Activated T-cell treated with anti-CD3 and anti-CD28 coated beads, Interleukin-2, amount 50 U/mL, for 24 hours (primary cell): ENCODE results near the gene APOC3.

Source experiments
- DNase-seq: peaks from one replicate; pipeline ENCODE4 v3.0.0-alpha.2; 2020
- H3K27ac Mint-ChIP-seq: 2 replicates; pipeline ENCODE4 v1.8.0; 2020; ENCODE audit warnings: mild to moderate bottlenecking, mixed read lengths
- H3K27me3 Mint-ChIP-seq: 2 replicates; pipeline ENCODE4 v1.8.0; 2020; ENCODE audit warnings: mixed read lengths
- H3K36me3 Mint-ChIP-seq: 2 replicates; pipeline ENCODE4 v1.8.0; 2020; ENCODE audit warnings: low read depth, mixed read lengths
- H3K4me1 Mint-ChIP-seq: 2 replicates; pipeline ENCODE4 v1.8.0; 2020; ENCODE audit warnings: low read depth, mixed read lengths
- H3K4me3 Mint-ChIP-seq: 2 replicates; pipeline ENCODE4 v1.8.0; 2020; ENCODE audit warnings: mild to moderate bottlenecking, moderate library complexity, mixed read lengths
- H3K9me3 Mint-ChIP-seq: 2 replicates; pipeline ENCODE4 v1.8.0; 2020; ENCODE audit warnings: mixed read lengths

Gene APOC3

DNA sequence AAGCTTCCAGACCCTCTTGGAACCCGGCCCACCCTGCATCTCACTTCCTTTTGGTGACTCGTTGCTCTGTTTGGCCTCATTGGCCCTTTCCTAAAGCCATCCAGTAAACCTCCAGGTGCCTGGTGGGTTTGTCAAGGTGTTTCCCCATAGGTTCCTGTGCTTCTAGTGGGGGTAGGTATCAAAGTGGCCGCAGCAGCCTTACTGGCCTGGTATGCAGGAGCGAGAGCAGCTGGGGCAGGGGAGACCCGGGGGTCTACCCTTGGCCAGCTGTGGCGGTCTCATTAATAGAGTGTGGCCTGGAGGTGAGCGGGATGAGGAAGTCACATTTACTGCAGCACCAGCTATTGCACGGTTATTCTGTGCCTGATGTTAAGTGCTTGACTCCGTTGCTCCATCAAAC is 10.7 kb upstream of the APOC3 start:
- no peaks in the 10 kb centered on the region for H3K27me3 Mint-ChIP-seq
- no peaks in the 10 kb centered on the region for H3K4me1 Mint-ChIP-seq
- no peaks in the 10 kb centered on the region for H3K36me3 Mint-ChIP-seq
- no peak for DNase-seq
- no peak overlapping the region for H3K27ac Mint-ChIP-seq
- no peak overlapping the region for H3K4me3 Mint-ChIP-seq
- no peaks in the 10 kb centered on the region for H3K9me3 Mint-ChIP-seq

GRCh38 chr11:116821050-116821918 is 8.4 kb upstream of the APOC3 start:
- no peaks in the 10 kb centered on the region for H3K27me3 Mint-ChIP-seq
- H3K27ac Mint-ChIP-seq = no peak overlapping the region
- DNase-seq = no peak
- H3K36me3 Mint-ChIP-seq = no peaks in the 10 kb centered on the region
- H3K9me3 Mint-ChIP-seq = no peaks in the 10 kb centered on the region
- H3K4me1 Mint-ChIP-seq = no peaks in the 10 kb centered on the region
- no peak overlapping the region for H3K4me3 Mint-ChIP-seq

GRCh38 chr11:116822575-116822974 is 7.1 kb upstream of the APOC3 start:
- no peak overlapping the region for H3K27ac Mint-ChIP-seq
- H3K4me1 Mint-ChIP-seq = no peaks in the 10 kb centered on the region
- no peaks in the 10 kb centered on the region for H3K27me3 Mint-ChIP-seq
- DNase-seq = no peak
- no peaks in the 10 kb centered on the region for H3K9me3 Mint-ChIP-seq
- no peaks in the 10 kb centered on the region for H3K36me3 Mint-ChIP-seq
- no peak overlapping the region for H3K4me3 Mint-ChIP-seq

- Mint-ChIP-seq H3K27ac (no peak within 1 kb of the TSS), H3K4me1 (no peaks in the 10 kb centered on the region)
These were observed 6.5 kb upstream of the APOC3 start, which contains the start of gene APOA4 for GRCh38 chr11:116823031-116823843. Gene APOA4, minus strand, starts transcription at chr11:116823304. Its CDS starts 113 bp downstream, at chr11:116823191.

GRCh38 chr11:116825434-116825833 is 4.3 kb upstream of the APOC3 start:
- Mint-ChIP-seq H3K4me3 (no peak overlapping the region), H3K27me3 (no peaks in the 10 kb centered on the region), H3K4me1 (no peaks in the 10 kb centered on the region), H3K36me3 (no peaks in the 10 kb centered on the region), H3K27ac (no peak overlapping the region), H3K9me3 (no peaks in the 10 kb centered on the region)
- no peak for DNase-seq

More at GRCh38 chr11:116823031-116823843, 6.5 kb upstream of the APOC3 start, which contains the start of gene APOA4:
- DNase-seq = no peak
- H3K27me3 Mint-ChIP-seq = no peaks in the 10 kb centered on the region
- no peak within 1 kb of the TSS for H3K4me3 Mint-ChIP-seq
- no peaks in the 10 kb centered on the region for H3K36me3 Mint-ChIP-seq
- H3K9me3 Mint-ChIP-seq = no peaks in the 10 kb centered on the region

DNA sequence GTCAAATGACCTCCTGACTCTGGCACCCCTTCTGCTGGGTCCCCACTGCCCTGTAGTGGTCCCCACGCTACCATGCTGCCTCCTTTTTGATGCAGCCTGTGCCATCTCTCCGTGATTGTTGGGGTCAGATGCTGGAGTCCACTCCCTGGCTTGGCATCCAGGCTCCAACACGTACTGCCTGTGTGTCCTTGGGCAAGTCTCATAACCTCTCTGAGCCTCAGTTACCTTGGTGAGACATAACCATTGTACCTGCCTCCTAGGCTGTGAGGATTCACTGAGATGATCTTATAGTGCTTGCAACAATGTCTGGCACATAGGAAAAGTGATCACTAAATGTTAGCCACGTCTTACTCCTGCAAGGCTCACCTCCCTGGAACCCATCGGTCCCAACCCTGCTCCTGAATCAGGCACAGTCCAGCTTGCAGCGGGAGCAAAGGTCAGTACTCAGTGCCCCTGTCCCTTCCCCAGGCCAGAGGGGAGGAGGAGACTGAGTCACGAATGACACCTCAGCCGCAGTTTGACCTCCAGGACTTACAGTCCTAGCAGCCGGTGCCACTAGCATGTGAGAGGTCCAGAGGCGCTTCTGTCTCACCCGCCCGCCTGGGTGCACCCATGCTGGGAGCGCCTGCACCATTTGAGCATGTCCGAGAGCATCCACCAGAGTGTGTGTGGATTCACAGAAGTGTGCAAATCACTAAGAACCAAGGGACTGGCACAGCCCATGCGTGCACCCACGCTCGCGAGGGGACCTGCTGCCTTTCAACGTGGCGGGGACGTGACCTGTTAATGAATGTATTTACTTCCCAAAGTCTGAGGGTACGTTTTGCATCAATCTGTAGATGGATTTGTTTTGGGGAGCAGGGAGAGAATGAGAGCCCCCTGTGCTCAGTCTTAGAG is 3.6 kb upstream of the APOC3 start:
- H3K27ac Mint-ChIP-seq = no peak overlapping the region

DNA sequence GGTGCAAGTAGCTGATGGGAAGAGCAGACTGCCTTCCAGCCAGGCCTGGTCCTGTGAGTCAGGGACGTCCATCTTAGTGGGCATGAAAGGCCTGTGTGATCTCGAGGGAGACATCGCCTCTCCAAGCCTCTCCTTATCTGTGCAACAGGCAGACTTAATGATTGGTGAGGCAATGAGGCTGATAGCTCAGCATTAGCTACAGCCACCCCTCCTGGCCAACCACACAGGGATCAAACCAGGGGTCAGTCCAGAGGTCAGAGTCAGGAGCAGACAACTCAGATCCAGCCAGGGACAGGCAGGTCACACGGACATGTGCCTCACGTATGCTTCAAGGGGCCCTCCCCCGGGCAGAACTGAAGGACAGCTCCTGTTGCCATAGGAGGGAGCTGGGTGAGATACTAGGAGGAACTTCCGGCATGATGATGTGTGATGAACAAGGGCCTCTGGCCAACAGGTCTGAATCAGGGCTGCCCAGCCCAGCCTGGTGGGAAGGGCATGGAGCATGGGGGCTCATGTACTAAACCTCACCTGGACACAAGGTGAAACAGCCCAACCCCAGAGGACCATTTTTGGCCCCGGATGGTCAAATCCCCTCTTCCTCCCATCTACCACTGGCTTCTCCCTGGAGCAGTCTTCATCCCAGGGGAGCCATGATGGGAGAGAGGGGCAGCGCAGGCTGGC is 2.8 kb upstream of the APOC3 start:
- Mint-ChIP-seq H3K4me1 (no peaks in the 10 kb centered on the region), H3K4me3 (no peak overlapping the region), H3K27ac (no peak overlapping the region), H3K27me3 (no peaks in the 10 kb centered on the region), H3K9me3 (no peaks in the 10 kb centered on the region), H3K36me3 (no peaks in the 10 kb centered on the region)
- DNase-seq = no peak

More for the DNA sequence above, 3.6 kb upstream of the APOC3 start:
- Mint-ChIP-seq H3K36me3 (no peaks in the 10 kb centered on the region), H3K9me3 (no peaks in the 10 kb centered on the region), H3K27me3 (no peaks in the 10 kb centered on the region), H3K4me3 (no peak overlapping the region), H3K4me1 (no peaks in the 10 kb centered on the region)
- no peak for DNase-seq

DNA sequence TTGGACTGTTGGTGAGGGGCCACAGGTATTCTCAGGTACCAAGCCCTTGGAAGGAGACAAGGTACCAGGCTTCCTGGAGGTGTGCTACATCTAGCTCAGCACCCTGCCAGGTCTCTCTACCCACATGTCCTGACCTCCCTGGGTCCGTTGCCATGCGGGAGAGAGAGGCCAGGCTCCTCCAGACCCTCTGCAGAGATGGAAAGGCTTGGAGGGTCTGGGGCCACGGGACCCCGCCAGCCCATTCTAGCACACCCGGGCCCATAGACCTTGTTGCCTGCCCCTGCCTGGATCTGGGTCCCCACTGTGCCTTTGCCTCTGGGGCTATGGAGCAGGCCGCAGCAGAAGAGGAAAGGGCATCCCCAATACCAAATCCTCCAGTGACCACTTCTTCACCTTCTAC is 2.2 kb upstream of the APOC3 start:
- no peaks in the 10 kb centered on the region for H3K4me1 Mint-ChIP-seq
- H3K27me3 Mint-ChIP-seq = no peaks in the 10 kb centered on the region
- H3K36me3 Mint-ChIP-seq = no peaks in the 10 kb centered on the region
- H3K9me3 Mint-ChIP-seq = no peaks in the 10 kb centered on the region
- H3K27ac Mint-ChIP-seq = no peak overlapping the region
- DNase-seq = no peak
- no peak overlapping the region for H3K4me3 Mint-ChIP-seq

DNA sequence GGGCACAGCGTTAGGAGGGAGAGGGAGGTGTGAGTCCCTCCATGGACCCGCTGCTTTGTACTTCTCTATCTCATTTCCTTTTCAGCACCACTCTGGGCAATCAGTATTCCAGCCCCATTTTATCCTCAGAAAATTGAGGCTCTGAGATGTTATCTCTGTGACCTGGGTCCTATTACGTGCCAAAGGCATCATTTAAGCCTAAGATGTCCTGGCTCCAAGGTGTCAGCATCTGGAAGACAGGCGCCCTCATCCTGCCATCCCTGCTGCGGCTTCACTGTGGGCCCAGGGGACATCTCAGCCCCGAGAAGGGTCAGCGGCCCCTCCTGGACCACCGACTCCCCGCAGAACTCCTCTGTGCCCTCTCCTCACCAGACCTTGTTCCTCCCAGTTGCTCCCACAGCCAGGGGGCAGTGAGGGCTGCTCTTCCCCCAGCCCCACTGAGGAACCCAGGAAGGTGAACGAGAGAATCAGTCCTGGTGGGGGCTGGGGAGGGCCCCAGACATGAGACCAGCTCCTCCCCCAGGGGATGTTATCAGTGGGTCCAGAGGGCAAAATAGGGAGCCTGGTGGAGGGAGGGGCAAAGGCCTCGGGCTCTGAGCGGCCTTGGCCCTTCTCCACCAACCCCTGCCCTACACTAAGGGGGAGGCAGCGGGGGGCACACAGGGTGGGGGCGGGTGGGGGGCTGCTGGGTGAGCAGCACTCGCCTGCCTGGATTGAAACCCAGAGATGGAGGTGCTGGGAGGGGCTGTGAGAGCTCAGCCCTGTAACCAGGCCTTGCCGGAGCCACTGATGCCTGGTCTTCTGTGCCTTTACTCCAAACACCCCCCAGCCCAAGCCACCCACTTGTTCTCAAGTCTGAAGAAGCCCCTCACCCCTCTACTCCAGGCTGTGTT is 829 bp upstream of the APOC3 start:
- DNase-seq = no peak
- H3K4me3 Mint-ChIP-seq = no peak overlapping the region
- no peaks in the 10 kb centered on the region for H3K27me3 Mint-ChIP-seq
- H3K9me3 Mint-ChIP-seq = no peaks in the 10 kb centered on the region
- H3K4me1 Mint-ChIP-seq = no peaks in the 10 kb centered on the region
- H3K27ac Mint-ChIP-seq = no peak overlapping the region
- H3K36me3 Mint-ChIP-seq = no peaks in the 10 kb centered on the region

GRCh38 chr11:116830184-116830912 is 641 bp downstream of the APOC3 start:
- Mint-ChIP-seq H3K9me3 (no peaks in the 10 kb centered on the region), H3K27ac (no peak overlapping the region), H3K36me3 (no peaks in the 10 kb centered on the region), H3K4me3 (no peak overlapping the region), H3K27me3 (peaks cover 3% of the 10 kb centered on the region), H3K4me1 (peaks cover 6% of the 10 kb centered on the region)
- DNase-seq = no peak

DNA sequence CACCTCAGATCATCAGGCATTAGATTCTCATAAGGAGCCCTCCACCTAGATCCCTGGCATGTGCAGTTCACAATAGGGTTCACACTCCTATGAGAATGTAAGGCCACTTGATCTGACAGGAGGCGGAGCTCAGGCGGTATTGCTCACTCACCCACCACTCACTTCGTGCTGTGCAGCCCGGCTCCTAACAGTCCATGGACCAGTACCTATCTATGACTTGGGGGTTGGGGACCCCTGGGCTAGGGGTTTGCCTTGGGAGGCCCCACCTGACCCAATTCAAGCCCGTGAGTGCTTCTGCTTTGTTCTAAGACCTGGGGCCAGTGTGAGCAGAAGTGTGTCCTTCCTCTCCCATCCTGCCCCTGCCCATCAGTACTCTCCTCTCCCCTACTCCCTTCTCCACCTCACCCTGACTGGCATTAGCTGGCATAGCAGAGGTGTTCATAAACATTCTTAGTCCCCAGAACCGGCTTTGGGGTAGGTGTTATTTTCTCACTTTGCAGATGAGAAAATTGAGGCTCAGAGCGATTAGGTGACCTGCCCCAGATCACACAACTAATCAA is 2.2 kb downstream of the APOC3 start:
- Mint-ChIP-seq H3K9me3 (no peaks in the 10 kb centered on the region), H3K27ac (no peak overlapping the region), H3K4me1 (peaks cover 15% of the 10 kb centered on the region), H3K36me3 (no peaks in the 10 kb centered on the region), H3K27me3 (peaks cover 3% of the 10 kb centered on the region), H3K4me3 (no peak overlapping the region)
- no peak for DNase-seq
